GM18951 (cell line): Measurements from ENCODE around the gene DDHD1.

Experiments used
- POLR2A ChIP-seq: IDR thresholded peaks from 4 replicates; pipeline ENCODE4 v1.6.1; 2011; ENCODE audit warnings: mild to moderate bottlenecking; ENCODE audit not compliant: insufficient read length, insufficient read depth; ENCODE audit errors: extremely low read depth
- in situ Hi-C: fragments of 300-500 bp; cut with MboI; formaldehyde crosslinking; loops from one replicate; pipeline ENCODE4 v1.12.0; 2022; ENCODE audit warnings: low sequenced_read_pairs, mixed read lengths, inconsistent platforms; ENCODE audit not compliant: unreplicated experiment

Gene DDHD1

DNA sequence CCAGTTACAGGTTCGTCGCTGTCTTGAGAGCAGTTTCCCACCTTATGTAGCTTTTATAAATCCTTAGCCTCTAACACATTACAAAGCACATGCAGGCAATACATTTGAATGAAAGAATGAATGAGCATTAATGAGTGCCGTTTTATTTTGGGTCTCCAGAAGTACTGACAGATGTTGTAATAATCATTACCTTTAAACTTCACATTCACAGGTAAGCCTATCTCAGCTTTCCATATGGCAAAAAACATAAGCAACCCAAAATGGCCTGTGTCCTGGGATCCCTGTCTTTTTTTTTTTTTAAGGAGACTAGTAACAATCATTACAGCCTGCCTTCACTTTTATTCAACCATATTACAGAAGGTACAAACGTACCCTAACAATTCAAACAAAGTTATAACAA lies 149.3 kb downstream of the DDHD1 start:
- TF ChIP-seq POLR2A: no peak
- in situ Hi-C loops: no loop called here

DNA sequence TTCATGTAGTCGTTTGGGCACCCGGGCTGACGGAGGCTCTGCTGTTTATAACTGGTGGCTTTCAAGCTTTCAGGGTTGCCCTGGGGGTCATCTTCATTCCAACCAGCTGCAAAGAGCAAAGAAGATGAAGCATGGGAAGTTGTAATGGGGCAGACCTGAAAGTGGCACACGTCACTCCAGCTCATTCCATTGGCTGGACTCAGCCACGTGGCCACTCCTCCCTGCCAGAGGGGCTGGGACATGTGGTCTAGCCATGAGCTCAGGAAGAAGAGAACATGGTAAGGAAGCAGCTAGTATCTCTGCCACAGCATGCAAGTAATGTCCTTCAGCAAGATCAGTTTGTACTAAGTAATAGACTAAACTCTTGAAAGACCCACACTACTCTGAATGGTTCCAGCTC lies 150.5 kb downstream of the DDHD1 start:
- TF ChIP-seq POLR2A: no peak
- in situ Hi-C loops: no loop called here

DNA sequence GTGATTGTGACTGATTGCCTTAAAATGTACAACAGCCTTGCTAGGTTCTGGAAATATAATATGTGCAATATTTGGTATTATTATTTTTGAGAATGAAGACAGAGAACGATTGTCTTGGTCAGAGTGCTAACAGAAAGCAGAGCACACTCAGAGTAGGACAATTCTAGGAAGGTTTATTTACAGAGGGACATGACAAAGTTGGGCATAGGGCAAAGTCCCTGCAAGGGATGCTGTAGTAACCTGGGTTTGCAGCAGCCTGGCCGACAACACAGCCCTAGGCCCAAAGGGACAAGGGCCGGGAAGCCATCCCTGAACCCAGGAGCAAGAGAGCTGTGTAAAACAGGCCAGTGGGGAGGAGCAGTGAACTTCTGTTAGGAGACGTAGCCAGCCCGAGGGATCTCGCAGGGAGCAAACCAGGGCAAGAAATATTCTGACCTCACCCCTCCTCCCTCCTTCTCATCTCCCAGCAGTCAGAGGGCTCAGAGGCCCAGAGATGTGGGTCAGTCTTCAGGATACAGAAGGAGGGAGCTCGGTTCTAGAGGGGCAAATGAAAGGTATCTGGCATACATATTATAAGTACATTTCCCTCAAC lies 151.2 kb downstream of the DDHD1 start:
- TF ChIP-seq POLR2A: no peak
- in situ Hi-C loops: no loop called here

DNA sequence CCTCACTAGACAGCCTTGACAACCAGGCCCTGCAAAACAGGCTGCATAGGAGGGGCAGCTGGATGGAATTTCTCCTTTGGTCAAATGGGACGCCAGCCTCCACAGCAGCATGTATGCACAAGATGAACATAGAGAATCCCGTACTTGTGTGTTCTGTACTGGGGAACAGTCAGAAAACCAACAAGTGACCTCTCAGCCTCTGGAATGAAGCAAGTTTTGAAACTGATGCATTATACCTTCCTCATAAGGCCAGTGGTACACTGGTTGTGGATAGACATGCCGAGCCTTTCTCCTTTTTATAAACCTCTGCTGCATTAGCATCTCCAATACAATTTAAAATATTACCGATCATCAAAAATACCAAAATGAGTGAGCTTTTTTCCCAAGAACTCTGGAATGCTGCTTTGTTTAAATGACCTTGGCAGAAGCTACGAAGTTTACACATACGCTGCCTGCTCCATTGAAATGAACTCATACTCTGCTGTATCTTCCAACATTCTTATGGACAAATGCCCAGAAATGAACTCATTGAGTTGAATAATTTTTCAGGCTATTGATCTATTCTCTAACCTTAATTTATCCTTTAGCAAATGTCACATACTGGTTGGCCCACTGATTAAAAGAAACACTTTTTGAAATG lies 154.6 kb downstream of the DDHD1 start:
- in situ Hi-C loops: no loop called here

DNA sequence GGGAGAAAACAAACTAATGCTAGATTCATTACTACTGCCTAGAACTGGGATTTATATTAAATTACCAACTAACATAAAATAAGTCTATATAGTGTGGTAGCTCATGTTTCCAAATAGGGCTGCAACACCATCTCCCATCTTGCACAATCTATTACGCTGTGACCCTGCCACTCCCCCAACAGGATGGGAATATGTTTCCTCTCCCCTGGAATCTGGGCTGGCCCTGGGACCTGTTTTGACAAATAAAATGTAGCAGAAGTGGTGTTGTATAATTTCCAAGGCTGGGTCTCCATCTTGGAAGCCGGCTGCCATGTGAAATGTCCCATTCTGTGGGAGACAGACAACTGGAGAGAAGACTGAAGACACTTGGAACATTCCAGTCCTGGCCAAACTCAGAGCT lies 156.6 kb downstream of the DDHD1 start:
- TF ChIP-seq POLR2A: no peak
- in situ Hi-C loops: no loop called here

More for the DNA sequence above, 154.6 kb downstream of the DDHD1 start:
- no peak for TF ChIP-seq POLR2A

DNA sequence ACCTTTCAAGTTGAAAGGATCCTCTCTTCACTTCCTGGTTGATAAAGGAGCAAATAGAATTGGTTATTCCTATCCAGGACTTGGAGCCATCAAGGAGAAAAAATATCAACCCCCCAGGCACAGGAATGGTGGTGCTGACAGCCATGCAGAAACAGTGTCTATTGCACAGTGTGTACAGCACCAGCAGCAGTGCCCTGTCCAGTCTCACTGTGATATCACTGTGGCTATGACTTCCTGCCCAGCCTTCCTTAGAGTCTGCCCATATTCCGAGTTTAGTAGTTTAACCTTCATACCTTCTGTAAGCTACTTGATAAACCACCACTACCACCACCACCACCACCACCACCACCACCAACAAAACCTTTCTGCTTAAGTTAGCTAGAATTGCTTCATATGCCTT lies 157.1 kb downstream of the DDHD1 start:
- TF ChIP-seq POLR2A: no peak
- in situ Hi-C loops: no loop called here

DNA sequence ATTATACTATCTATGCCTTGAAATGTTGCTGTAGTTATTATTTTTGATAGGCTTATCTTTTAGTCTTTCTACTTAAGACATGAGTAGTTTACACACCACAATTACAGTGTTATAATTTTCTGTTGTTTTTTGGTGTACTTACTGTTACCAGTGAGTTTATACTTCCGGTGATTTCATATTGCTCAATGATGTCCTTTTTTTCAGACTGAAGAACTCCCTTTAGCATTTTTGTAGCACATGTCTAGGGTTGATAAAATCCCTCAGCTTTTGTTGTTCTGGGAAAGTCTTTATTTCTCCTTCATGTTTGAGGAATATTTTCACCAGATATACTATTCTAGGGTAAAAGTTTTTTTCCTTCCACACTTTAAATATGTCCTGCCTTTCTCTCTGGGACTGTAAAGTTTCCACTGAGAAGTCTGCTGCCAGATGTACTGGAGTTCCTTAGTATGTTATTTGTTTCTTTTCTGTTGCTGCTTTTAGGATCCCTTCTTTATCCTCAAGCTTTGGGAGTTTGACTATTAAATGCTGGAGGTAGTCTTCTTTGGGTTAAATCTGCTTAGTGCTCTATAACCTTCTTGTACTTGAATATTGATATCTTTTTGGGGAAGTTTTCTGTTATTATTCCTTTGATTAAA lies 160.8 kb downstream of the DDHD1 start:
- in situ Hi-C loops: no loop called here
- no peak for TF ChIP-seq POLR2A

DNA sequence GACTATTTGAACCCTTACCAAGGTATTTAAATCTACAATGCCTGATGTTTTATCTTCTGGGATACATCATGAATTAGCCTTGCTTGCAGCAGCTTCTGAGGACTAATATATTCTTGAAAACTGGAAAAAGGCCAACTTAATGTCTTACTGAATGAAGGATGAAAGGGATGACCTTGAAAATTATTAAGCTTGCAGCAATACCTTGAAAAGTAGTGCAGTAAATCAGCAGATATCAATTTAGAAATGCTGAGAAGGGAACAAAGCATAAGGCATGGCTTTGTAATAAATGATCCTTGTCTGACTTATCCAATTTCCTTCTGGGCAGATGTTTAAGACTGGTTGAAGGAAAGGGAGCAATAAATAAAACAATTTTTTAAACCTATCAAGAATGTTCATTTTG lies 165.0 kb downstream of the DDHD1 start:
- no peak for TF ChIP-seq POLR2A
- in situ Hi-C loops: no loop called here

DNA sequence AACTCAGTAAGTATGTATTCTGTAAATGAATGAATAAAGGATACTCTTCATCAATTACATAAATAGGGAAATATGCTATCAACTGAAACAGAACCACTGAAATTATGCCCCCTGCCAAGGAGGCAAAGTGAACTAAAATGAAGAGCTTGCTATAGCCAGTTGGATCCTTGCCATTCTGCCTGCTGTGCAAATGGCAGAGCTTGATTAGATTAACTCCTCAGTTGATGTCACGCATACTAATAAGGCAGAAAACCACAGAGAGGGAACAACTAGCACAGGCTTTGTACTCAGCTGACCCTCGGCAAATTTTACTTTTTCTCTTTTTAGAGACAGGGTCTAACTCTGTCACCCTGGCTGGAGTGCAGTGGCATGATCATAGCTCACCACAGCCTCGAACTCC lies 165.6 kb downstream of the DDHD1 start:
- in situ Hi-C loops: no loop called here
- no peak for TF ChIP-seq POLR2A

DNA sequence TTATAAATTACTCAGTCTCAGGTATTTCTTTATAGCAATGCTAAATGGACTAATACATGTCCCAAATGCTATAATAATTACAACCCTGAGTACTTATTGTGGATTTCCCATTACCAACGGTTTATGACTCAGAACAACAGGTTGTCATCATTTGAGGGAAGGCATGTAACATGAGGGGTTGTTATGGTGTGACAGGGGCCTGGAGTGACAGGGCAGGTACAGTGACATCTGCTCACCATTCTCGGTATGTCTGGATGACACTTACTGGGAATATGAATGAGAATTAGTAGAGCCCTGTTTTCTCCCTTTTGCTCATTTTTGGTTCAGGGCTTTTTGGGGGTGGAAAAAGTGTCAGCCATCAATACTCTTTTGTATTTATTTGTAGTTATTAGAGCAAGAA lies 166.1 kb downstream of the DDHD1 start:
- TF ChIP-seq POLR2A: no peak
- in situ Hi-C loops: no loop called here
